Hematopoietic multipotent progenitor cell (in vitro differentiated cells): ENCODE measurements around the gene AP2A1. TPM values are rescaled to one million over a fixed set of nuclear protein-coding genes. Genes with fewer than 3 reads are reported as not detected.
"Not testable (repeated sequence)": the region's sequence is repeated elsewhere in the genome, so short reads cannot be mapped to it uniquely, and the experiment has no call there.

Experiments used
- DNase-seq, 3 donors: peaks; one replicate each; pipeline ENCODE4 v3.0.0-alpha.2; 2011 to 2015; ENCODE audit warnings: low read depth in 2 of 3, low spot score in 2 of 3
- total RNA-seq: library from RNA; depleted of rRNA; stranded (reverse); fragments of >200 nt; gene quantifications from one replicate; pipeline ENCODE4 v1.2.3, GENCODE V29; 2012

AP2A1 gene
- total RNA-seq = 67.9 TPM

DNA sequence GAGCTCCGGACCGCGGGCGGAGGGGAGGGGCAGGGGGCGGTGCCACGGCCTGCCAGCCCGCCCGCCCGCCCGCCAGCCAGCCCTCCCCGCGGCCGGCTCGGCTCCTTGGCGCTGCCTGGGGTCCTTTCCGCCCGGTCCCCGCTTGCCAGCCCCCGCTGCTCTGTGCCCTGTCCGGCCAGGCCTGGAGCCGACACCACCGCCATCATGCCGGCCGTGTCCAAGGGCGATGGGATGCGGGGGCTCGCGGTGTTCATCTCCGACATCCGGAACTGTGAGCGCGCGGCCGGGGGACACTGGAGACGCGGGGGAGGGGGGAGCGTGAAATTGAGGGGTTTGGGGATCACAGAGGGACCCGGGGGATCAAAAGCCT is at the start of gene AP2A1:
TSS of gene AP2A1 (plus strand) at position 72 of the 370 bp plus-strand sequence. CDS start at position 205, 133 bp downstream.
- DNase-seq = no peak

DNA sequence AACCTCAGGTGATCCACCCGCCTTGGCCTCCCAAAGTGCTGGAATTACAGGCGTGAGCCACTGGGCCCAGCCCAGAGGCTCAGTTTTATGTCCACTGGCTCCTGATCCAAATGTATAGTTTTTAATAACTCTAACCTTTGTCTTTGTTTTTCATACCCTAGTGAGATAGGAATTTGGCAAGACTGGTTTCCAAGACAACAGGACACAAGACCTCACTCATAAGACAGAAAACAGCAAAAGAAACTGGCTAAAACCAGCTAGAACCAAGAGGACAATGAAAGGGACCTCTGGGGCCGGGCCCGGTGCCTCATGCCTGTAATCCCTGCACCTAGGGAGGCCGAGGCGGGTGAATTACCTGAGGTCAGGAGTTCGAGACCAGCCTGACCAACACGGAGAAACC is 48.3 kb upstream of the AP2A1 start:
- DNase-seq = peak in 1 of 3 donors; percentile 15

DNA sequence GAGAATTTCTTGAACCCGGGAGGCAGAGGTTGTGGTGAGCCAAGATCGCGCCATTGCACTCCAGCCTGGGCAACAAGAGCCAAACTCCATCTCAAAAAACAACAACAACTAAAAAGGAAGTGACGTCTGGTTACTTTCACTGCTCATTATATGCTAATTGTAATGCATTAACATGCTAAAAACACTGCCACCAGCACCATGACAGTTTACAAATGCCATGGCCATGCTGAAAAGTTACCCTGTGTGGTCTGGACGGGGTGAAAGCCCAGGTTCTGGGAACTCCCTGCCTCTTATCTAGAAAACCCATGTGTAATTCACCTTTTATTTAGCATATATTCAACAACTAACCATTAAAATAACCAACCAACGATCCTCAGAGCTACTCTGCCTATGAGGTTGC is 47.8 kb upstream of the AP2A1 start:
- DNase-seq = no peak

DNA sequence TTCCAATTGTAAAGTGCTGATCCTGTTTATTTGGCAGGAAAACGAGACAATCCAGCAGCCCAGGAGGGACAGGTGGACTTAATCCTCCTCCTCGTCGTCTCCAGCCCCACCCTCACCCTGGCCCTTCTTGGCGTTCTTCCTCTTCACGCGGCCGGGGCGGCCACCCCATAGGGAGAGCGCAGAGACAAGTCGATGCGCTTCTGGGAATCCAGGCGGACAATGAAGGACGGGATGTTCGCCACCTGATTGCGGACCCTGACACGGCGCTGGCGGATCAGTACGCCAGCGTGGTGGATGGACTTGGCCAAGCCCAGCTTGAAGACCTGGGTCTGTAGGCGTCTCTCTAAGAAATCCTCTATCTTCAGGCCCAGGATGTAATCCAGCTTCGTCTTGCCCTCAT is 47.4 kb upstream of the AP2A1 start:
- not testable (repeated sequence) for DNase-seq

DNA sequence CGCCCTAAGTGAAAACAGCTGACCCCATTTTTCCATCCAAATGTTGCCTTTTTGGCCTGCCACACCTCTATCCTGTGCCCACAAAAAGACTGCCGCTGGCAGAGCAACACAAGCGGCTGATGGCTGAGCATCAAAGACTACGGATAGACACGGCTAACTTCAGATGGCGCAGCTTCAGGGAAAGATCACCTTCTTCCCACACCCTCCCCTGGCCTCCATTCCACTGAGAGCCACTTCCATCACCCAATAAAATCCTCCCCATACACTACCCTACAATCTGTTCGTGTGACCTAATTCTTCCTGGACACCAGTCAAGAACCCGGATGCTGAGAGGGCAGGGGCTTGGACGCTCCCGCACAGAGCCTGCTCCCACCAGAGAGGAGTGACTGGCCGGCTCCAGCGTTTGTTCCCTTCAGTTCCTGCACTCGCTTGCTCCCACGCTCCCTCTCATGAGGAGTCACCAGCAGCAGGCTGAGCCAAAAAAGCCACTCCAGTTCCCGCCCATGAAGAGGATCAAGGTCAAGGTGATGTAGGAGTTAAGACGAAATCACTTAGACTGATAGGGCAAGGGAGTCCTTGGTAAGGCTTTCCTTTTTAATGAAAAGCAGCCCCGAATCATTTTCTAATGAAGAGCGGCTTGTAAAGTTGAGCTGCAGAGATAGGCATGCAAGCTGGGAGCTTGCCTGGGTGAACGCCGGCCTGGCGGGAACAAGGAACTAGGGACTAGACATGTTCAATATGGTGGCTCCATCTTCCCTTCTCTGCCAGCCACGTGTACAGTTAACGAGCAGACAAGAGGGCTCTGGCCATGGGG is 39.4 kb upstream of the AP2A1 start:
- no peak for DNase-seq

DNA sequence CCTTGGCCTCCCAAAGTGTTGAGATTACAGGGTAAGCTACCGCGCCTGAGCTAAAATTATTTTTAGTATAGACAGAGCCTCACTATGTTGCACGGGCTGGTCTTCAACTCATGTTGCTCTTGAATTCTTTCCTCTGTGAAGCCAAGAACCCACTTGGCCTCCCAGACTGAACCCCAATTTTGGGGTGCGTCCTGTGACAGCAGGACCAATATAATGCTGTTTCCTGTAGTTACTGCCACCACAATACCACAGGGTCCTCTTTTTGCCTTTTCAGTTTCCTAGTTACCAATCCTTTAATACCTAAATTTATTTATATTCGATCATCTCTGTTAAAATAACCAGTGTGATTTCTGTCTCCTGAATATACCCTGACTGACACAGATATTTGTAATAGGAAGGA is 36.6 kb upstream of the AP2A1 start:
- DNase-seq = peak in 2 of 3 donors; percentile 36 to 71

DNA sequence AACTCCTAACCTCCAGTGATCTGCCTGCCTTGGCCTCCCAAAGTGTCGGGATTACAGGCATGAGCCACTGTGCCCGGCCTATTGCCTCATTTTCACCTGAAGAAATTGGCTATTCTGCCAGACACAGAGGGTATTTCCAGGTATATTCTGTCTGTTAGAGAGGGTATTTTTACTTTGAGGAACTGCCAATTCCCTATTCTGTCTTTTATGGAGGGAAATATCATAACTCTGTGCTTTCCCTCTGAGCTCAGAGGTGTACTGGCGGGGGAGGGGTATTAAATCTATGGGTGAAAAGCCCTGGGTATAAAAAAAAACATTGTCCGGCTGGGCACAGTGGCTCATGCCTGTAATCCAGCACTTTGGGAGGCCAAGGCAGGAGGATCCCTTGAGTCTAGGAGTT is 28.5 kb upstream of the AP2A1 start:
- no peak for DNase-seq

DNA sequence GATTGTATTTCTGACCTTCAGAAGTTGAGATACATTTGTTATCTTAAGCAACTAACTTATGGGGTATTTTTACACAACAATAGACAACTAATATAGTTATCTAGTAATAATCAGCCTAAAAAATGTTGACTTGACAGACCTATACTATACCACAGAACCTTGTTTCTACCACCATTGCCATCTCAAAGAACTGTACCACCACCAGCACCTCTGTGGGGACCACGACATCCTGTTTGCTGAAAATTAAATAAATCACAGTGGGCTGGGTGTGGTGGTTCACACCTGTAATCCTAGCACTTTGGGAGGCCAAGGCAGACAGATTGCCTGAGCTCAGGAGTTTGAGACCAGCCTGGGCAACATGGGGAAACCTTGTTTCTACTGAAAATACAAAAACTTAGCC is 27.7 kb upstream of the AP2A1 start:
- DNase-seq = no peak

DNA sequence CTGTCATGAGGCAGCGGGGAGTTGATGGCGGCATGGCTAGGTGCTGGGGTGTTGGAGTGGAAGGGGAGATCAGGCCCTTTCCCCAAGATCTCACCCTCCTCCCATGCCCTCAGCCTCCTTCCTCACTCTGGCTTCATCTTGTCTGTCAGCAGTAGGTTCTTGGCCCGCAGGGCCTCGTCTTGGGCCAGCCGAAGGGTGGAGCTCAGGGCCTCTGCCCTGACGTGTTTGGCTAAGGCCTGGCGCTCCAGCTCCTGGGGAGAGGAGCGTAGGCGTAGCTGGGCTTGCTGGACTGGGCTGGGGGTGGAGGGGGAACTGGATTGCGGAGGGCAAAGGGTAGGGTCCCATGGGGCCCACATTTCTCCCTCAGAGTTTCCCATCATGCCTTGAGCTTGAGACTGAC is 26.9 kb upstream of the AP2A1 start:
- DNase-seq = no peak

DNA sequence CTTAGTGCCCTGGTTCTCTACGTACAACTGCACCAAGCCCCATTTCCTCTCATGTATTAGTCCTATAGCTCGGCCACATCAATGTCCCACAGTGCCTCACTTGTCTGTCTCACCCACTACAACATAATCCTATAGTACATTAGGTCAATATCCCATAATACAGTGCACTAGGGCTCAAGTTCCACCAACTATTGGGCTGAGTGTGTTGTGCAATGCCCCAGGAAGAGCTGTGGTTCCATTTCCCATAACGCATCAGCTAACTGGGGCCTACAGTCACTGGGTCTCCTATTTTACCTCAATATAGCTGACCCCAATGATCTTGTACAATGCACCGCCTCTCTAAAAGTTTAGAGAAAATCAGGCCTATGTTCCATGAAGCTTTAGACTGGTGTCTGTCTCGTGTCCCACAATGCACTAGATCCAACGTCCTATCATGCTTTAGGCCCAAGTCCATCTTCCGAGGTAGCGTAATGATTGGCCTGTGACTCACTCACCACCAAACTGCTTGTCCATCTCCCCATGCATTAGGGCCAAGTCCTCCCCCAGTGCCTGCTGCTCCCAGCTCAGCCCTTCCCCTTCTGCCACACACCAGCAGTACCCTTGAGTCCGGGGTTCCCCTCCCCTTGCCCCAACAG is 25.5 kb upstream of the AP2A1 start:
- DNase-seq = no peak

DNA sequence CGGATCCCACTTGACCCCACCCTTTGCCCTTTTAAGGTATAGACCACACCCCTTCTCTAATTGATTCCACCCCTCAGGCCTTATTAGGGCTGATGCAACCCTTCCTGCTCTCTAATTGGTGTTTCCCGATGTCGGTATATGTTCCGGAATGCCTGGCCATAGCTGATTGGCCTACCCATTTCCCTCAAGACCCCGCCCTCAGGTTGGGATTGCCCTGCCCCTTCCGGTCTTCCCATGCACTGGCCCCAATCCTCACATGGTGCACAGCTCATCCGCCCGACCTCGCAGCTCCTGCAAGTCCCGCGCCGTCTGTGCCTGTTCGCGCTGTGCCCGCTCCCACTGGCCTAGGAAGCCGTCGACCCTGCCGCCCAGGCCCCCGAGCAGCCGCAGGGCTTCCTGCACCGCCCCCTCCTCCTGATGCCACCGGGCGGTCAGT is 21.8 kb upstream of the AP2A1 start:
- DNase-seq = no peak

DNA sequence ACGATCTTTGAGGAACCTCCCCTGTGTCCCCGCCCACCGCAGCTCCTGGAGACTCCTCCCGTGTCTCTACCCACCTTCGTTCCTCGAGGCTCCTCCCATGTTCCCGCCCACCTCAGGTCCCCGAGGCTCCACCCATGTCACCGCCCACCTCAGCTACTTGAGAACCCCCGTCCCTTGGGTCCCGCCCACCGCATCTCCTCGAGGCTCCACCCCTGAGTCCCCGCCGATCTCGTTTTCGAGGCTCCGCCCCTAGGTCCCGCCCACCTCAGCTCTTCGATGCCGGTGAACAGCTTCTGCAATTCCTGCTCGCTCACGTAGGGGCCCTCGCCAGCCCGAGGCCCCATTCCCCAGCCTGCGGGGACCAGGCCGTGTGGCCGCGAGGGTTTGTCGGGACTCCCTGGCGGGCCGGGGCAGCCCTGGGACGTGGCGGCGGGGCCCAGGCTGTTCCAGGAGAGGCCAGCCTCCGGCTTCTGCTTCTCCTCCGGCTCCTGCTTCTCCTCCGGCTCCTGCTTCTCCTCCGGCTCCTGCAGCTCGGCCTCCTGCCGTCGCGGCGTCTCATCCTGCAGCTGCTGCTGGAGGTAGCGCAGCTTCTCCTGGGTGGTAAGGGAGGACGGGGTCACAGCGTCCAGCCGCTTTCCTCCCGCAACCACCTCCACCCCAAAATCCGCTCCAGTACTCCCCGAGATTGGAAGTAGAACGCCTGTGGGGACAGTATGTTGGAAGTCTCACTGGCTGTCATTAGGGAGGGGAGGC is 20.4 kb upstream of the AP2A1 start:
- peak in 2 of 3 donors; percentile 75 to 79 for DNase-seq

DNA sequence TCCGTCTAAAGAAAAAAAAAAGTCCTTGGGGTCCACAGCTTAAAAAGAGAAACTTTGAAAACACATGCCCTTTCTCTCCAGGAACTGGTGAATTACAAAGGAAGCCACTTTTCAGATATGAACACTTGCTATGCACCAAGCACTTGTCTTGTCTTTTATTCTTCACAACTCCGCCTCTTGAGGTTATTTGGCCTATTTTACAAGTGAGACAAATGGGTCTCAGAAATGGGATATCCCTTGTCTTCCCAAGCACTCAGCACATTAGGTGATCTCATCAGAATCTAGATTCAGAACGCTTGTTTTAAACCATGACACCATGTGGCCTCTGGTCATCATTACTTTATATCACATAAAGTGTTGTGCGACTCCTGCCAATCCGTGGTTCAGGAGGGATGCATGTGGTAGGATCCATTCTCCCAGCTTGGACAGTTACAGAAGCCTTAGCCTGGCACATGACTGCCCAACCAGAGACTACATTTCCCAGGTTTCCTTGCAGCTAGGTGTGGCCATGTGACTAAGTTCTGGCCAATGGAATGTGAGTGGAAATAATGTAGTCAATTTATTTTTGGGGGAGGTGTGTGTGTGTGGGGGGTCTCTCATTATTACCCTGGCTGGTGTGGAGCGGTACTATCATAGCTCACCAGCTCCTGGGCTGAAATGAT is 17.6 kb upstream of the AP2A1 start:
- DNase-seq = no peak

DNA sequence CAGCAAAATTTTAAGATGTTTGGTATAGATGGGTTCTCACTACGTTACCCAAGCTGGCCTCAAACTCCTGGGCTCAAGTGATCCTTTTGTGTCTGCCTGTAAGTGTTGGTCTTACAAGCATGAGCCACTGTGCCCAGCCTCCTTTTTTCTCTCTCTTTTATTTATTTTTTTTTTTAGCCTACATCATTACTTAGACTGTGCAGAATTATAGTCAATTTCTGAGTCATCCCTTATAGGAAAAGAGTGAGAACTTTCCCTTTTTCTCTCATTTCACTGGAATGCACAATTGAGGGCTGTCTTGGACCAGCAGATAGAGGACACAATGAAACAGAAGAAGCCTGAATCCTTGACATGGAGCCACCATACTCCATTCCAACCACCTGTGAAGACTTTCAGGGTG is 17.0 kb upstream of the AP2A1 start:
- no peak for DNase-seq

DNA sequence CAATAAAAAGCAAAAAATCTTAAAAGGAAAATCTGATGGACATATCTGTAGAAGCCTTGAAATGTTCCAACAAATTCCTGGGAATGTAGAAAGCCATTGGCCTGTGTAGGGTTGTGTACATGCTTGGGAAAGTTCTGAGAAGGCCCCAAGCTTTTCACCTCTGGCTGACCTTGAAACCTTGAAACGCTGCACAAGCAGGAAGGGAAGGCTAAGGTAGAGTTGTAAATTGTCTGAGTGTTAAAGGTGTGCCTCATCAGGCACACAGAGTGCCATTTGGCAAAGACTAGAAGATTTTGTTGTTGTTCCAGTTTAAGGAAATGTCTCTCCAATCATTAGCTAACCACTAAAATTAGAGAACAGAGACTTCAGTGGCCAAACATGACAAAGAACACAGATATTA is 14.1 kb upstream of the AP2A1 start:
- DNase-seq = no peak

DNA sequence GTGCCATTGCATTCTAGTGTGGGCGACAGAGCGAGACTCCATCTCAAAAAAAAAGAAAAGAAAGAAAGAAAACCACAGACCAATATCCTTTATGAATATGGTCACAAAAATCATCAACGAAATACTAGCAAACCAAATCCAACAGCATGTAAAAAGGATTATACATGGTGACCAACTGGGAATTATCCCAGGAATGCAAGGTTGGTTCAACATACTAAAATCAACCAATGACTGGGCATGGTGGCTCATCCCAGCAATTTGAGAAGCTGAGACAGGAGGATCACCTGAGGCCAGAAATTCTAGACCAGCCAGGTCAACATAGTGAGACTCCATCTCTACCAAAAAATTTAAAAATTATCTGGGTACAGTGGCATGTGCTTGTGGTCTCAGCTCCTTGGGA is 10.8 kb upstream of the AP2A1 start:
- DNase-seq = no peak

DNA sequence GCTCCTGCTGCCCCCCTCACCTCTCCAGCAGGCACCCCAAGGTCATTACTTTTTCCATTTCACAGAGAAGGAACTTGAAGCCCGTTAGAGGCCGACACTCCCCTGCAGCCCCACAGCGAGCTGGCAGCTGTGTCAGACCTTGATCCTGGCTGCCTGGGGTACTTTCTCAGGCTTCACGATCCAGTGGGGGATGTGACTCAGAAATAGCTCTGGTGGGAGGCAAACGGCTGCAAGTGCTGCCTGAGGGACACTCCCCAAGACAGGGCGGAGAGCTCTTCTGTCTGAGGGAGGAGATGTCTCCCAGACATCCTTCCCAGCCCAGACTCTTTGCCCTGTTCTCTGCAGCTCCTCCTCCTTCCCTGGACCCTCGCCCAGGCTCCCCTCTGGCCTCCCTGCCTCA is 8.5 kb upstream of the AP2A1 start:
- DNase-seq = no peak

DNA sequence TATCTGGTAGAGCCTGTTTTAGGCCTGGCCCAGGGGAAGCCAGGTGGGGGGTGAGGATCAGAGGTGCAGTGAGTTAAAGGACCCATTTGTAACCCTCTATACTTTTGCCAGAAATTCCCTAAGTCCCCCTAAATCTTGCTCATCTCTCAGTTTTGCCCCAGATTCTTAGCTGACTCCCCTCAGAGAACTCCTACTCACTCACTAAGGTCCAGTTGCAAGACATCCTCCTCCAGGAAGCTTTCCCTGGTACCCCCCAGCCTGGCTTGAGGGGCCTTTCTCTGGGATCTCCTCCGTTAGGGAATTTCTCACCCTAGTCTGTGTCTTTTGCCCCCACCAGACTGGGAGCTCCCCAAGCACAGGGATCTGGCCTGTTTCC is 5.6 kb upstream of the AP2A1 start:
- no peak for DNase-seq

DNA sequence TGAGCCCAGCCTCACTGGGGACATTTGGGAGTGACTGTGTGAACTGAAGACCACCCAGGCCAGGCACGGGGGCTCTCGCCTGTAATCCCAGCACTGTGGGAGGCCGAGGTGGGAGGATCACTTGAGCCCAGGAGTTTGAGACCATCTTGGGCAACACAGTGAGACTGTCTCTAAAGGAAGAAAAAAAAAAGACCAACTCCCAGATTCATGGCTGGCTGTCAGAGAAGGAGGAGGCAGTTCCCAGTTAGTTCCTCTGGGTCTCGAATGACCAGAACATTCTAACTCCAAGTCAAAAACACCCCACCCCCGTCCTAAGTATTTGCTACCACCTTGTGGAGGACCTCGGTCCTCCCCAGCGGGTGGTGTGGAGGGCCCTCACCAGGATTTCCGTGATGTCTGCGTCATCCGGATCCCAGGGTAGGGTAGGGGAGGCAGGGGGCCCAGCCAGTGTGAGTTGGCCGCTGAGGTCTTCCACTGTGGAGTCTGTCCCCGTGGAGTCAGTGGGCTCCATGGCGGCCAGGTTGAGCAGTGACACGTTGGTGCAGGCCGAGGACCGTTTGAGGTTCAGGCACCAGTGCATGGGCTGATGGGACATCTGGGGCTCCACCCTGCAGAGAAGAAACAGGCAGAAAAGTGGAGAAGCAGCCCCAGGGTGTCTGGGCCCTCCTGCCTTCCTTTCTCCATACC is 5.0 kb upstream of the AP2A1 start:
- peak in 2 of 3 donors; percentile 67 to 74 for DNase-seq

DNA sequence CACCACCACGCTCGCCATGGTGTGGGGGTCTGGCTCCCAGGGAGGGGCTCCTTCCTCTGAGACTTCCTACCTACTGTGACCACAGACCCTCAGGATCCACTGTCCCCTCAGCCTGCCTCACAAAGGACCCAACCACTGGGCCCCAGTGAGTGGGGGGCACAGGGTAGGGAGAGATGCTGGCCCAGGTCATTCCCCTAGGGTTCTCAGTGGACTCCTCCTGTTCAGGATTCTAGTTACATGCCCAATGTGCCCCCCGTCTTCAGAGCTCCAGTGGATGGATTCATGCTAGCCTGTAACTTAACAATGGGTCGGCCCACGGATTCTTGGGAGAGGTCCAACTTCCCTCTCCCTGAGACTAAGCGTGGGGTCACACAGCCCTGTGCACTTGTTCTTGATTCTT is 3.6 kb upstream of the AP2A1 start, which contains the start of gene TSKS:
TSS of gene TSKS (minus strand) at position 77 of the 400 bp plus-strand sequence. CDS start at position 18, 59 bp downstream.
- no peak for DNase-seq
